Prostate gland (tissue), 2 donors: Measurements from ENCODE around the gene TBC1D22B.

Source experiments
- POLR2A ChIP-seq: fragments of 450-650 bp; IDR thresholded peaks from one replicate; pipeline ENCODE4 v1.6.1; 2016; ENCODE audit warnings: antibody characterized with exemption, mild to moderate bottlenecking
- POLR2AphosphoS5 ChIP-seq: sonication (generic); formaldehyde crosslinking; IDR thresholded peaks from one replicate; pipeline ENCODE4 v1.6.1; 2017; ENCODE audit warnings: antibody characterized with exemption
- TF ChIP-seq, protein P1 (sequence below), 4 experiments: fragments of 200-600 bp in 2 of 4; fragments of 450-650 bp in 2 of 4; sonication (generic) in 2 of 4; IDR thresholded peaks; 1 replicate in 3 of 4; 2 replicates in 1 of 4; pipeline ENCODE4 v1.5.1; 2016 to 2019; ENCODE audit warnings: antibody characterized with exemption in 4 of 4, mild to moderate bottlenecking in 2 of 4, moderate library complexity in 2 of 4

- TF ChIP-seq, protein P1, sequence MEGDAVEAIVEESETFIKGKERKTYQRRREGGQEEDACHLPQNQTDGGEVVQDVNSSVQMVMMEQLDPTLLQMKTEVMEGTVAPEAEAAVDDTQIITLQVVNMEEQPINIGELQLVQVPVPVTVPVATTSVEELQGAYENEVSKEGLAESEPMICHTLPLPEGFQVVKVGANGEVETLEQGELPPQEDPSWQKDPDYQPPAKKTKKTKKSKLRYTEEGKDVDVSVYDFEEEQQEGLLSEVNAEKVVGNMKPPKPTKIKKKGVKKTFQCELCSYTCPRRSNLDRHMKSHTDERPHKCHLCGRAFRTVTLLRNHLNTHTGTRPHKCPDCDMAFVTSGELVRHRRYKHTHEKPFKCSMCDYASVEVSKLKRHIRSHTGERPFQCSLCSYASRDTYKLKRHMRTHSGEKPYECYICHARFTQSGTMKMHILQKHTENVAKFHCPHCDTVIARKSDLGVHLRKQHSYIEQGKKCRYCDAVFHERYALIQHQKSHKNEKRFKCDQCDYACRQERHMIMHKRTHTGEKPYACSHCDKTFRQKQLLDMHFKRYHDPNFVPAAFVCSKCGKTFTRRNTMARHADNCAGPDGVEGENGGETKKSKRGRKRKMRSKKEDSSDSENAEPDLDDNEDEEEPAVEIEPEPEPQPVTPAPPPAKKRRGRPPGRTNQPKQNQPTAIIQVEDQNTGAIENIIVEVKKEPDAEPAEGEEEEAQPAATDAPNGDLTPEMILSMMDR (IDR thresholded peaks at IDR 0.05): no peak
- no peak for TF ChIP-seq POLR2A
- no peak for TF ChIP-seq POLR2AphosphoS5
Observed at GRCh38 chr6:37237789-37238188, 19.8 kb upstream of the TBC1D22B start.
